Activated naive CD8-positive, alpha-beta T cell treated with anti-CD3 and anti-CD28 coated beads for 36 hours (primary cell): ENCODE measurements around the gene EMC8. TPM values are rescaled to one million over a fixed set of nuclear protein-coding genes. Genes with fewer than 3 reads are reported as not detected.

Experiments
- DNase-seq: peaks from one replicate; pipeline ENCODE4 v3.0.0; 2021
- H3K27ac Mint-ChIP-seq: one replicate; pipeline ENCODE4 v1.8.0; 2022; ENCODE audit warnings: mild to moderate bottlenecking, moderate library complexity, mixed read lengths
- H3K27me3 Mint-ChIP-seq: one replicate; pipeline ENCODE4 v1.8.0; 2022; ENCODE audit warnings: mild to moderate bottlenecking, mixed read lengths
- H3K36me3 Mint-ChIP-seq: one replicate; pipeline ENCODE4 v1.8.0; 2021; ENCODE audit warnings: mild to moderate bottlenecking, mixed read lengths
- H3K4me1 Mint-ChIP-seq: one replicate; pipeline ENCODE4 v1.8.0; 2021; ENCODE audit warnings: mixed read lengths
- H3K4me3 Mint-ChIP-seq: one replicate; pipeline ENCODE4 v1.8.0; 2022; ENCODE audit warnings: mild to moderate bottlenecking, moderate library complexity, mixed read lengths
- H3K9me3 Mint-ChIP-seq: one replicate; pipeline ENCODE4 v1.8.0; 2022; ENCODE audit warnings: mixed read lengths
- total RNA-seq, 2 experiments: library from RNA; stranded (reverse); gene quantifications; one replicate each; pipeline ENCODE4 v1.2.3, GENCODE V29; 2021

The EMC8 gene
- total RNA-seq, 2 experiments from 2014 or later = 49.4 to 51.0 TPM

DNA sequence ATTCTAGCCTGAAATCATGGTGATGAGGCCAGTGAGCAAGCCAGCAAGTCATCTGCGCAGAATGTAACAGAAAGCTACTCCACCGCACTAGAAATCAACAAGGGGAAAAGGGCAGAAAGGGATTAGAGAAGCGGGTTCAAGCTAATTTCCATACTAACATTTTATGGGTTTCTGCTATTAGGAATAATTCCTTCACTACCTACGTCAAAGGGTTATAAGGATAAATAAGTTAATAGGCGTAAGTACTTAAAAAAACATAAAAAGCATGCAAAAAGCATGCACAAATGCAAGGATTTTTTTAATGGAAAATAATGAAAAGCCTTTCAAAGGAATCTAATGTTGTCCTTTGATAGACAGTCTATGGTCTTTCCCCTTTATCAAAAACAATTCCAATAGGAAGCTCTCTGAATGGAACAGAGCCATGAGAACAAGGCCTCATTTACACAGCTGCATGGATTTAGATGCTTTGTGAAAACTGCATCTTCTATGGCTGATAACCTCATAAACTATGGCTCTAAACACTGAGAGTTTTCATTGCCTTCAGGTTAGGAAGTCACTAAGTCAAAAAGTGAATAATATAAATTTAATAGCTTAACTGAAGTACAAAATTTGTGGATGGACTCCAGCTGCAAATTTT lies 5.6 kb downstream of the EMC8 start:
- no peaks in the 10 kb centered on the region for H3K27me3 Mint-ChIP-seq
- H3K36me3 Mint-ChIP-seq = peaks cover 49% of the 10 kb centered on the region
- peaks cover 54% of the 10 kb centered on the region for H3K4me1 Mint-ChIP-seq
- peaks cover 7% of the 10 kb centered on the region for H3K9me3 Mint-ChIP-seq
- H3K4me3 Mint-ChIP-seq = no peak overlapping the region
- DNase-seq = no peak
- no peak overlapping the region for H3K27ac Mint-ChIP-seq

DNA sequence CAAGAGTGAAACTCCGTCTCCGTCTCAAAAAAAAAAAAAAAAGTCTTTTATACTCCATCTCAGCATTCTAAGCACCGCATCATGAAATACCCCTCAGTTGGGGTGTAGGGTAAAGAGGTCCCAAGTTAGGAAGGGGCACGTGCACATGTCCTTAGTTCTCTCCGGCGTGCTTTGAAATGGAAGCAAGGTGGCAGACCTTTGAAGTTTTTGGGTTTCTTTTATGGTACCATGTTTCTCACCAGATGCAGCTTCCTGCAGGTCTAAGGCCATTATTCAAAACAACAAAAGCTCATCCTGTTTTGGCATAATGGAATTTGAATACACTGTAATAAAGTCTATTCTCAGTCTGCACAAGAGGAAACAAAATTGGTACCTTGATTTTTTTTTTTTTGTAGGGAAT lies 9.6 kb downstream of the EMC8 start:
- H3K36me3 Mint-ChIP-seq = peaks cover 49% of the 10 kb centered on the region
- peak overlapping the region; percentile 65 for H3K27ac Mint-ChIP-seq
- no peaks in the 10 kb centered on the region for H3K27me3 Mint-ChIP-seq
- peaks cover 29% of the 10 kb centered on the region for H3K4me1 Mint-ChIP-seq
- DNase-seq = no peak
- H3K4me3 Mint-ChIP-seq = no peak overlapping the region
- peaks cover 7% of the 10 kb centered on the region for H3K9me3 Mint-ChIP-seq

DNA sequence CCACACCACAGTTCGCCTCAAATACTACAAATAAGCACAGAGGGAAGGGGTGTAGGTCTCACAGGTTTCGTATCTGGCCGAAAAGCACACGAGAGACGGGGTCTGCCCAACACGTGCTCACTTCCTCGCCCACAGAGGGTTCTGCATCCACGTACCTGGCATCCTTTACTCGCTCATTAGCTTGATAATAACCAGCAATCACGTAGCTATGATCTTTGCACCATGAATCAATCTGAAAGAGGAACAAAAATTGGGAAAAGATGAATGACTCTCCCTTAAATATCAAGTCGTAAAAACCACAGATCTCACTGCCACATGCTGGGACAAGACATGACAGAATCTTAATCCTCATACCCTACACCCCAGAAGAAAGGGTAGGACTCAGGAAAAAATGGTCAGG lies 10.5 kb downstream of the EMC8 start:
- peaks cover 29% of the 10 kb centered on the region for H3K4me1 Mint-ChIP-seq
- no peak for DNase-seq
- no peak overlapping the region for H3K4me3 Mint-ChIP-seq
- peaks cover 49% of the 10 kb centered on the region for H3K36me3 Mint-ChIP-seq
- H3K27me3 Mint-ChIP-seq = no peaks in the 10 kb centered on the region
- H3K9me3 Mint-ChIP-seq = peaks cover 7% of the 10 kb centered on the region
- no peak overlapping the region for H3K27ac Mint-ChIP-seq

GRCh38 chr16:85785927-85786326 lies 13.4 kb downstream of the EMC8 start:
- no peak overlapping the region for H3K4me3 Mint-ChIP-seq
- no peak overlapping the region for H3K27ac Mint-ChIP-seq
- H3K36me3 Mint-ChIP-seq = peaks cover 27% of the 10 kb centered on the region
- H3K9me3 Mint-ChIP-seq = no peaks in the 10 kb centered on the region
- H3K4me1 Mint-ChIP-seq = peaks cover 14% of the 10 kb centered on the region
- H3K27me3 Mint-ChIP-seq = no peaks in the 10 kb centered on the region
- DNase-seq = no peak

- Mint-ChIP-seq H3K4me1 (peaks cover 4% of the 10 kb centered on the region), H3K27ac (no peak overlapping the region), H3K4me3 (no peak overlapping the region), H3K9me3 (no peaks in the 10 kb centered on the region), H3K27me3 (no peaks in the 10 kb centered on the region), H3K36me3 (peaks cover 23% of the 10 kb centered on the region)
- DNase-seq = no peak
Observed at GRCh38 chr16:85784813-85785212, 14.5 kb downstream of the EMC8 start.

GRCh38 chr16:85783441-85783840 lies 15.9 kb downstream of the EMC8 start:
- Mint-ChIP-seq H3K4me3 (no peak overlapping the region), H3K4me1 (peaks cover 2% of the 10 kb centered on the region), H3K9me3 (no peaks in the 10 kb centered on the region), H3K27ac (no peak overlapping the region), H3K27me3 (no peaks in the 10 kb centered on the region), H3K36me3 (peaks cover 21% of the 10 kb centered on the region)
- DNase-seq = no peak

GRCh38 chr16:85782451-85782850 lies 16.9 kb downstream of the EMC8 start:
- DNase-seq = no peak
- peak overlapping the region; percentile 13 for H3K27ac Mint-ChIP-seq
- H3K4me3 Mint-ChIP-seq = no peak overlapping the region
- H3K4me1 Mint-ChIP-seq = peaks cover 2% of the 10 kb centered on the region
- no peaks in the 10 kb centered on the region for H3K27me3 Mint-ChIP-seq
- no peaks in the 10 kb centered on the region for H3K9me3 Mint-ChIP-seq
- peaks cover 24% of the 10 kb centered on the region for H3K36me3 Mint-ChIP-seq

- Mint-ChIP-seq H3K4me1 (peaks cover 2% of the 10 kb centered on the region), H3K9me3 (no peaks in the 10 kb centered on the region), H3K4me3 (no peak overlapping the region), H3K27me3 (no peaks in the 10 kb centered on the region), H3K27ac (no peak overlapping the region), H3K36me3 (peaks cover 24% of the 10 kb centered on the region)
- DNase-seq = no peak
Observed at GRCh38 chr16:85781695-85782370, 17.5 kb downstream of the EMC8 start.

DNA sequence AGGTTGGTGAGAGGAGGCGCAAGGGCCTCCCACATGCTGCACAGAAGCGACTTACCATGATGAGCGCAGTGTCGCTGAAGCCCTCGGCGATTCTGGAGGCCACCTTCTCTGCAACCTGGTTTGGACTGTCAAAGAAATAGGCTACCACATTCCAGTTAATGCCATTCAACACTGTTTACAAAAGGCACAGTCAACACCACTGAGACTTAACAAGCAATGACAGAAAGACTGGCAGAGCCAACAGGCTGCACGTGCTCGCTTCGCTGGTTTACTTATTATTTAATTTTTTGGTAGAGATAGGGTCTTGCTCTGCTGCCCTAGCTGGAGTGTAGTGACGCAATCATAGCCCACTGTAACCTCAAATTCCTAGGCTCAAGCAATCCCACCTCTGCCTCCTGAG lies 18.2 kb downstream of the EMC8 start:
- Mint-ChIP-seq H3K9me3 (no peaks in the 10 kb centered on the region), H3K27me3 (no peaks in the 10 kb centered on the region), H3K27ac (no peak overlapping the region), H3K4me1 (peaks cover 2% of the 10 kb centered on the region), H3K36me3 (peaks cover 24% of the 10 kb centered on the region), H3K4me3 (no peak overlapping the region)
- DNase-seq = no peak

DNA sequence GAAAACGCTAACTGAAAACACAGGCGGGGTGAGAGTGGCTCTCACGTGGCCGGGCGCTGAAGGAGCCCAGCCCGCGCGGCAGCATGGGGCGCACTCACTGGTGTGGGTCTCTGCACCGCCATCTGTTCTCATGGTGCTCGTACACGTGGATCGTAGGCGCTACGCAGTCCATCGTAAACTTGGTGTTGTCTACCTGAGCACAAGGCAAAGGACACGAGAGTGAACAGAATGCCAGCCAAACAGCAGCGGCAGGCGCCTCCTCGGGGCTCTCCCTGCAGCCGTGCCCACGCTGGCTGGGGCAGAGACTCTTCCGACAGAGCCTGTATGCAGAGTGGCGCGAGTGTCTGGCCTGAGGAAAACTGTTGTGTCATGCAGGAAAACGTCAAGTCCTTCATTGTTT lies 19.1 kb downstream of the EMC8 start:
- no peak overlapping the region for H3K4me3 Mint-ChIP-seq
- no peaks in the 10 kb centered on the region for H3K4me1 Mint-ChIP-seq
- no peaks in the 10 kb centered on the region for H3K27me3 Mint-ChIP-seq
- DNase-seq = no peak
- no peak overlapping the region for H3K27ac Mint-ChIP-seq
- H3K9me3 Mint-ChIP-seq = no peaks in the 10 kb centered on the region
- H3K36me3 Mint-ChIP-seq = peaks cover 19% of the 10 kb centered on the region

GRCh38 chr16:85778873-85779272 lies 20.5 kb downstream of the EMC8 start:
- no peaks in the 10 kb centered on the region for H3K27me3 Mint-ChIP-seq
- no peaks in the 10 kb centered on the region for H3K4me1 Mint-ChIP-seq
- H3K36me3 Mint-ChIP-seq = peaks cover 19% of the 10 kb centered on the region
- no peaks in the 10 kb centered on the region for H3K9me3 Mint-ChIP-seq
- peak; percentile 25 for DNase-seq
- H3K27ac Mint-ChIP-seq = no peak overlapping the region
- H3K4me3 Mint-ChIP-seq = no peak overlapping the region

- H3K9me3 Mint-ChIP-seq = no peaks in the 10 kb centered on the region
- no peak for DNase-seq
- peaks cover 16% of the 10 kb centered on the region for H3K36me3 Mint-ChIP-seq
- H3K4me1 Mint-ChIP-seq = no peaks in the 10 kb centered on the region
- H3K4me3 Mint-ChIP-seq = no peak overlapping the region
- H3K27ac Mint-ChIP-seq = no peak overlapping the region
- H3K27me3 Mint-ChIP-seq = no peaks in the 10 kb centered on the region
Observed at GRCh38 chr16:85777583-85778310, 21.6 kb downstream of the EMC8 start.

GRCh38 chr16:85774811-85775210 lies 24.5 kb downstream of the EMC8 start:
- no peaks in the 10 kb centered on the region for H3K4me1 Mint-ChIP-seq
- H3K4me3 Mint-ChIP-seq = no peak overlapping the region
- H3K9me3 Mint-ChIP-seq = no peaks in the 10 kb centered on the region
- peaks cover 10% of the 10 kb centered on the region for H3K36me3 Mint-ChIP-seq
- no peak for DNase-seq
- H3K27ac Mint-ChIP-seq = no peak overlapping the region
- no peaks in the 10 kb centered on the region for H3K27me3 Mint-ChIP-seq

GRCh38 chr16:85774136-85774535 lies 25.2 kb downstream of the EMC8 start:
- H3K4me3 Mint-ChIP-seq = no peak overlapping the region
- no peaks in the 10 kb centered on the region for H3K4me1 Mint-ChIP-seq
- peaks cover 6% of the 10 kb centered on the region for H3K36me3 Mint-ChIP-seq
- H3K27me3 Mint-ChIP-seq = no peaks in the 10 kb centered on the region
- no peak for DNase-seq
- H3K9me3 Mint-ChIP-seq = no peaks in the 10 kb centered on the region
- no peak overlapping the region for H3K27ac Mint-ChIP-seq

DNA sequence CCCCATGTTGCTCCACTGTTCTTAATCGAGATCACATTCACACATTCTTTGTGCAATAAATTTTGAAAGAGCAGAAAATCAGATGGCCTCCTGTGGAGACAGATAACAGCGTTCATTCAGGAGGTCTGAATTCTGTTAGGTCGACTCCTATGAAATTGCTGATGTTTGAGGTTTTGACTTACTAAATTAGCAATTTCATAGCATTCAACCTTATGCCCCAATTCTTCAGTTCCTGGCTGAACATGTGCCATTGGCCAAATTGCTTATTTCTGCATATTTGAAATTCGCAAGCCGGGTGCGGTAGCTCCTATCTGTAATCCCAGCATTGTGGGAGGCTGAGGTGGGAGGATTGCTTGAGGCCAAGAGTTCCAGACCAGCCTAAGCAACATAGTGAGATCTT lies 26.3 kb downstream of the EMC8 start:
- no peak for DNase-seq
- H3K4me1 Mint-ChIP-seq = no peaks in the 10 kb centered on the region
- H3K36me3 Mint-ChIP-seq = peaks cover 3% of the 10 kb centered on the region
- H3K27ac Mint-ChIP-seq = no peak overlapping the region
- no peaks in the 10 kb centered on the region for H3K9me3 Mint-ChIP-seq
- H3K27me3 Mint-ChIP-seq = no peaks in the 10 kb centered on the region
- H3K4me3 Mint-ChIP-seq = no peak overlapping the region
